Stimulated activated CD4-positive, alpha-beta T cell treated with anti-CD3 and anti-CD28 coated beads, Interleukin-2, amount 100 ng/mL, for 48 hours (primary cell): Measurements from ENCODE around the gene SNX13.

Experiments used
- DNase-seq, 2 donors: peaks; one replicate each; pipeline ENCODE4 v3.0.0-alpha.2; 2020

The SNX13 gene

GRCh38 chr7:17772581-17773288 is 167.6 kb downstream of the SNX13 start:
- no peak for DNase-seq

DNA sequence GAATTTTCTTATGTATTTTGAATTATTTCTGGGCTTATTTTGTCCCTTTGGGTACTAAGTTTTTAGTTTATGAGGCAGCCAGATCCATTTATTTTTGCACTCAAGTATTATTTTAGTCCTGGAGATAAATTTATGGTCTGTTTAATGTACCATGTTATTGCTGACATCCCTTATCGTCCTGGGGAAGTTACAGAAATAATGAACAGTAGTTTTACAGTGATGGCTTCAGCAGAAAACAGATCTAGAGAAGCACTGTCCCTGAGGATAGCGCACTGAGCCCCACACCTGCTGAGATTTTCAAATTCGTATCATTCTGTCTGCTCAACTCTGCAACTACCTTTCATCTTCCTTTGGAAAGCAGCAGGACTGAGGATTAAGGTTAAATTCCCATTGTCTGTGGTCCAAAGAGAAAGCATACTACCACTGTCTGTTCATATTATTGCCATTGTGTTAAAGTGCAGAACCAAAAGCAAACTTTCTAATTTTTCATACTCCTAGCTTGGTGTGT is 168.3 kb downstream of the SNX13 start:
- no peak for DNase-seq

DNA sequence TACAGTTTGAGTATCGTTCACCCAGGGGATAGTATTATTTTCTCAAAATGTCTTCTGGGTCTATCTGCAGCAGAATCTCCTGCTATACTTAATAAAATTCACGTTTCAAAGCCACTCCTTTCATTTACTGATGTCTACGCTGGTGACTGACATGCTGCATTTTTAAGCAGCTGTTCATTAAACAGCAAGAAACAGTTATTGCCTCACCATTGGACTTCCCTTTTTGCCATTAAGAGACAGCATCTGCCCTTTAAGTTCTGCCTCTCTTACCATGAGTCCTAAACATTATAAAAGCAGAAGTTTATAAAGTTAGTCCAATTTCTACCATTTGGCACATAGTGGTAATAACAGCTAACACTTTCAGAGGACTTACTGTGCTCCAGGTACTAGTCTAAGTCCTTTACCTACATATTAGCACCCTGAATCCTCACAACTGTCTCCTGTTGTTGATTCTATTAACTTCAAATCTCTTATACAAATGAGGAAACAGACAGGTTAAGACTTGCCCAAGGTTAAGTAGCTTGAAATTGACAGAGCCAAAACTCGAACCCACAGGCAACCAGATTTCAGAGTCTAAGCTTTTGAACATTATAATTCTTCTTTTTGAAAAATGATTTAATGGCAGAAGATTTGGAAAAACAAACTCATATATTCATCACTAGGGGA is 169.5 kb downstream of the SNX13 start:
- DNase-seq: no peak

- peak; percentile 42 to 43 for DNase-seq
Observed at GRCh38 chr7:17769918-17770317, 170.4 kb downstream of the SNX13 start.

- no peak for DNase-seq
Observed at GRCh38 chr7:17758008-17758407, 182.3 kb downstream of the SNX13 start.

DNA sequence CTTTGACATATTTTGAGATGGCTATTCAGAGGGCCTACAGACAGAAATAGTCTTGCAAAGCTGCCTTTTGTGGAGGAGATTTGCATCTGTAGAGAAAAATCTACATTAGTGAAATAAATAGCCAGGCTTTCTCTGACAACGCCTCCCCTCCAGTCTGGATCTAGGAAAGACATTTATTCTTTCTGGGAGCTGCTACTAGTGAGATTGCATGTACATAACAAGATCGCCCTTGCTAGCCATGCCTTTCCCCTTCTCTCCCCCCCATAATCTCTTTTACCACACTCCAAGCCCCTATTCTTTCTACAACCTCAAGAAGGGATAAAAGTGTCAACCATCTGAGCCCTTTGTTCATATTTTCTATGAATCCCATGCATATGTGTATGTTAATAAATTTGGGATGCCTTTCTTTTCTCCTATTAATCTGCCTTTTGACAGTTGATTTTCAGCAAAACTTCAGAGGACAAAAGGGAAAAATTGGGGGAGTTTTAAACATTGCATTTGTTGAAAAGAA is 194.2 kb downstream of the SNX13 start:
- no peak for DNase-seq

GRCh38 chr7:17745610-17746009 is 194.7 kb downstream of the SNX13 start:
- no peak for DNase-seq

- DNase-seq: no peak
Observed at GRCh38 chr7:17743316-17743715, 197.0 kb downstream of the SNX13 start.

DNA sequence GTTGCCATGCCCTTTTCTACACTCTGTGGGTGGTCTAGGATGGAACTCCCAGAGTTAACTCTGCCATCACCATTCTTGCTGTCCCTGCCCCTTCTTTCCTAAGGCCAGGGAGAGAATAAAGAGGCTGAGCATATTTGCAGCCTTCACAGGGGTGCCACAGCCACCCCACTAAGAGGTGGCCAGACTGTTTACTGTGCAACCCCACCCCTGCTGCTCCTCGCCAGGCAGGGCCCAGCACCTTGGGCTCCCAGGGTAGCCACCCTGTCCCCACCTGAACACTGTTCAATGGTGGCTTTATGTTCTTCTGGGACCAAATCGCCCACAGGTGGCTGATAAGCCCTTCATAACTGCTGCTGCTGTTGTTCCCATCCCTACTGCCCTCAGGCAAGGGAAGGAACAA is 198.9 kb downstream of the SNX13 start:
- no peak for DNase-seq
